T follicular helper cell (primary cell): ENCODE measurements around the gene ATXN7L3.

ENCODE experiments used
- DNase-seq: peaks from one replicate; pipeline ENCODE4 v3.0.0-alpha.2; 2020; ENCODE audit warnings: low read depth

Gene ATXN7L3

DNA sequence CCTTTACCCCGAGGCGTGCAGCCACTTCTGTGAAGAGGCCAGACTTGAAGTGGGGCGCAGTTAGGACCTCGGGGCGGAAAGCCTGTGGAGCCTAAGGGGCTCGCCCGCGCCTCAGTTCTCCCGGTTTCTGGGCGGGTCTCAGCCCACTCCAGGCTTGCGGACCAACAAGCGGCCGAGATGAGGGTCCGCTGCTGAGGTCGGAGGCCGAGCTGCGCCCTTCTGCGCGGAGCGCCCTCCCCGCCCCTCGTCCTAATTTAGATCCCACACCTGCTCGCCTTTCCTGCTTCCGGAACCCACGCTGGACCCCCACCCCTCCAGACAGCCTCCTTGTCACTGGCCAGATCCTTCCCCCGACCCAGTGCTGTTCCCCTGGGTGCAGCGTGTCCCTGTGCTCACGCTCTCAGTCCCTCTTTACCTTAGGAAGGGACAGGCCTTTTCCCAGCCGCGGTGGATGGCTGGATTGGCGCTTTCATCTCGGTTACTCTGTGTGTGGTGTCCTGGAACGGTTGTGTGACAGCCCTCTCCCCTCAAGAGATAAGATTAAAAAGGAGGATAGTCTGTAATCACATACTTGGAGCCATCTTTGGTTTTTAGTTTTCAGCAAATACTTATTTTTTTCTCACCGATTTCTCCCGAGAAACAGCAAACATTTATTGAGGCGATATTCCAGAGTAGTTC lies 933 bp upstream of the ATXN7L3 start:
- no peak for DNase-seq

- peak; percentile 39 for DNase-seq
Measured at GRCh38 chr17:44198721-44199552, 747 bp downstream of the ATXN7L3 start.

DNA sequence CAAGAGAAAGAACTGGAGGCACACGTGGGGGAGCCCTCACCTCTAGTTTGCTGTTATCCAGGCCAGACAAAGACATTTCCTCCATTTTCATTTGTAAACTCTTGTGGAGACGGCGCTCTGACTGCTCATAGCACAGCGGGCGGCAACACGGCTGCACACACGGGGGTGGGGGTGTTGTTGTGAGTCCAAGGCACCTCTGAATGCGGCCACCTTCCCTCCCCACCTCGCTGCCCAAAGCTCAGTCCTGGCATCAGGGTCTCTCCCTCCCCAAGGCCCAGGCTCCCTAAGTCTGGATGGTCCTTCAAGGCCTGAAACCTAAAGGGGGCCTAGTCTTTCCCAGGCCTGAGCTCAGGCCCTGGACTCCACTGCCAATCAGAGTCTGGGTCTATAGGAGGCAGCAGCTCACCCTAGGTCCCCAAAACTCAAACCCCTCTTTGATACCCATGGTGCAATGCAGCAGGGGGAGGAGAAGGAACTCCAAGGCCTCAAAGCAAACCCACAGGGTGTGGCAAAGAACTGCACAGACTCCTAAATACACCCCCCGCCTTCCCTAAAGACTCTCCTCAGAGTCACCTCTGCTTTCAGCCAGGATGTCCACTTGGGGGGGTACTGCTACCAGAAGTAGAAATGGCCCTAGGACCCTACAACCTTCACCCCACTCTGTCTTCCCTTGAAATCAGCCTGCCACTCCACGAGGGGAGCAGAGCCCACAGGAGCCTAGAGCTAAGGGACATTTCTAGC lies 1.5 kb downstream of the ATXN7L3 start:
- DNase-seq: no peak

DNA sequence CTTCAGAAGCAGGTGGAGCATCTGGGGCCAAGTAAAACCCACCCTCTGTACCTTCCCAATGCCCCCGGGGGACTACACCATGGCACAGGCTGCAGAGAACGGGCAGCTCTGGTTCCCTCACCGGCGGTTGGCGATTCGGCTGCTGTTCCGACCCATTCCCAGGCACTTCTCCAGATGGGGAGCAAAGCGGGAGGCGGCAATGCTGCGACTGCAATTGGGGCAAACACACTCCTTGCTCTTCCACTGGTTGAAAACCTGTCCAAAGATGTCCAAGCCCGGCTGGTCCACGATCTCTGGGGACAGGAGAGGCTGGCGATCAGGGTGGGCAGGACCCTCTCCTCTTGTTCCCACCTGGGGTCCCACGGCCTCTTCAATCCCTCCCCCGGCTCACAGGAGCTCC lies 2.6 kb downstream of the ATXN7L3 start:
- no peak for DNase-seq

GRCh38 chr17:44193326-44194084 lies 6.2 kb downstream of the ATXN7L3 start:
- DNase-seq: no peak

DNA sequence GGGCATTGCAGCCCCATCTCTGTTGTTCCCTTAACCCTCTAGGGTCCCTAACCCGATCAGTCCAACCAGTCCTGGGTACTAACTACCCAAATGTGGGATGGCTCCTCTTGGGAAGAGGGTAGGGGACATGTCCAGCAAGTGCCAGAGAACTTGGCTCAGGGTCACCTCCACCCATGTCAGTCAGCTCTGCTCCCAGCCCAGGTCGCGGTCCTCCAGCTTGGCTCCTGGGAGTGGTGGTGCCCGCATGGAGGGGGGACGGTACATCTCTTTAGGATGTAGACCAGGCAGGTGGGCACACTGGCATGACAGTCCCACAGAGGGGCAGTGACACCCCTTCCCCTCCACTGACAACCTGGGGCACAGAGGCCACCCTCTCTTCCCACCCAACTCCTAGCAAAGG lies 6.9 kb downstream of the ATXN7L3 start:
- no peak for DNase-seq

DNA sequence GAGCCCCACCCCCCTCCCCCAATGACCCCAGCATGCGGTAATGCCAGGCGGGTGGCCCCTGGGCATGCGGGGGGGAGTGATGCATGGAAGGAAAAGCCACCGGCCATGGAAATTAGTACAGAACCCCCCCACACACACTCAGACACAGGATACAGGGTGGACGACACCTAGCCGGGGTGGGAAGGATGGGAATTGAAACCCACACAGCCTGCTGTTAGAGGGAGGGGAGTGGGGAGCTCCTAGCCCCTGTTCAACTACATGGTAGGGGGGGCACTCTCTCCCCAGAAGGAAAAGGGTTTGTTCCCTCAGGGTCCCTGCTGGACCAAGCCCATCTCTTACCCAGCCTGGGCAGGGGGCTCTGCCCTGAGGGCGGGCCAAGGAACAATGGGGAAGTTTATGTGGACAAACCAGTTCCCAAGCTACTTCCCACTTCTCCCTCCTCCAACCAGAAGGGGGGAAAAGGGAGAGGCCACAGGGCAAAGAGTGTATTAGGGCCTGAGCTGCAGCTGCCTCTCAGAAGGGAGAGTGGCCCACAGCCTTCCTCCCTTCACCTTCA lies 7.7 kb downstream of the ATXN7L3 start:
- no peak for DNase-seq

DNA sequence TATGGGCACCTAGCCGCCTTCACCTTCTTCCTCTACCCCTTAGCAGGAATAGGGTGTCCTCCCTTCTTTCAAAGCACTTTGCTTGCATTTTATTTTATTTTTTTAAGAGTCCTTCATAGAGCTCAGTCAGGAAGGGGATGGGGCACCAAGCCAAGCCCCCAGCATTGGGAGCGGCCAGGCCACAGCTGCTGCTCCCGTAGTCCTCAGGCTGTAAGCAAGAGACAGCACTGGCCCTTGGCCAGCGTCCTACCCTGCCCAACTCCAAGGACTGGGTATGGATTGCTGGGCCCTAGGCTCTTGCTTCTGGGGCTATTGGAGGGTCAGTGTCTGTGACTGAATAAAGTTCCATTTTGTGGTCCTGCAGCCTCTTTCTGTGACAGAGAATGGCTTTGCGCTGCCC lies 8.3 kb downstream of the ATXN7L3 start:
- DNase-seq: no peak

- no peak for DNase-seq
Measured at GRCh38 chr17:44190481-44190880, 9.2 kb downstream of the ATXN7L3 start.

GRCh38 chr17:44188576-44189403 lies 10.9 kb downstream of the ATXN7L3 start:
- DNase-seq: no peak

DNA sequence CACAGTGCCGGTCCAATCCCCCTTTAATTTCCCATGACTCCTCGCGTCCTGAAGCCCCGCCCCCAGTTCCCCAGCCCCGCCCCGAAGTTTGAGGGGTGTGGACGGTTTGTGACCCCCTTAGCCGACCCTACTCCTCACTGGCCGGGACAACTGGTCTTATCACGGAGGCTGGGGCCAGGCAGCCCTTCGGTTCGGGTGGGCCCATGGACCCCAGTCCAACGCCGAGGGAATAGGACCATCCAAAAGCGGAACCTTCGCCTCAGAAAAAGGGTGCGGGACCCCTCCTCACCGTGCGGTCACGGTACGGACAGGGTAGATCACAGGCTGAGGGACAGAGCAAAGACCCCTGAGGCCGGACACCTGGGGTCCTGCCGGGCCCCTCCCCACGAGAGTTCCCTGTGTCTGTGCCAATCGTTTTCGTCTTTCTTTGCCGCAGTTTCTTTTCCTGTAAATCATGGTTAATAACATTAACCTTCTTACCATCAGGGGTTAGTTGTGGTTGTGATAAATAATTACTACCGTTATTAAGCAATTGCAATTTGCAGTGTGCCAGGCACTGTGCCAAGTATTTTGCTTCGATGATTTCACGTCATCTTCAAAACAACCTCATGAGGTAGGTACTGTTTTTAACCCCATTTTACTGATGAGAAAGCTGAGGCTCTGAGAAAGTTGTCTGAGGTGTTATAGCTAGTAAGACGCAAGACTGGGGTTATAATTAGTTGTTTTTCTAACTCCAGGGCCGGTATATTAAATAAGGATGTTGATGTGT lies 12.4 kb downstream of the ATXN7L3 start:
- peak; percentile 34 for DNase-seq

GRCh38 chr17:44186307-44187130 lies 13.2 kb downstream of the ATXN7L3 start, which contains the start of gene TMUB2:
TSS of gene TMUB2 (plus strand) at chr17:44186972. CDS start at chr17:44187709, 737 bp downstream.
- DNase-seq: peak; percentile 99

DNA sequence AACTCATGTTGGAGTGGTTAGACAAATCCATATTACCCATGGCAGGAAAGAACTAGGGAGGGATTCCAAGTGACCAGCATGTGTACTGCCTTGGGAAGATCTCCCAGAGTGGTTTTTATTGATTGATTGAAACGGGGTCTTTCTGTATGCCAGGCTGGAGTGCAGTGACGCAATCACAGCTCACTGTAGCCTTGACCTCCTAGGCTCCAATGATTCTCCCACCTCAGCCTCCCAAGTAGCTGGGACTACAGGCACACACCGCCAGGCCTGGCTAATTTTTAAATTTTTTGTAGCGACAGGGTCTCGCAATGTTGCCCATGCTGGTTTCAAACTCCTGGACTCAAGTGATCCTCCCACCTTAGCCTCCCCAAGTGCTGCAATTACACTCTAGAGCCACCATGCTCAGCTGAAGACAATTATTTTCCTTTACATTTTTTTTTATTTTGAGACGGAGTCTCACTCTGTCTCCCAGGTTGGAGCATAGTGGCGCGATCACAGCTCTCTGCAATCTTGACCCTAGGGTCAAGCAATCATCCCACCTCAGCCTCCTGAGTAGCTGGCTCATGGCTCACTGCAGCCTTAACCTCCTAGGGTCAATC lies 15.4 kb downstream of the ATXN7L3 start:
- no peak for DNase-seq

GRCh38 chr17:44183024-44183423 lies 16.7 kb downstream of the ATXN7L3 start:
- no peak for DNase-seq

DNA sequence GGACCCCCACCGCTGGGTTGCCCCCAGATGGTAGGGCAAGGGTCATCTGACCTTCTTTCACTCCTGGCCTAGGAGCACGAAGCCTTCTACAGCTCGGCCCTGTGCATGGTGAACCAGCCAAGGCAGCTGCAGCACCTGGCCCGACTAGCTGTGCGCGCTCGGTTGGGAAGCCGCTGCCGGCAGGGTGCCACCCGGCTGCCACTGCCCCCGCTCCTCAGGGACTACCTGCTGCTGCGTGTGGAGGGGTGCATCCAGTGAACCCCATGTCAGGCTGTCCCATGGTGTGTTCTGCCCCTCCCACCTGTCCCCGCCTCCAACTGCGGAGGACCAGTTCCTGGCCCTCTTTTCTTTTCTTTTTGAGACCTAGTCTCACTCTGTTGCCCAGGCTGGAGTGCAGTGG lies 21.6 kb downstream of the ATXN7L3 start:
- no peak for DNase-seq

- no peak for DNase-seq
Measured at GRCh38 chr17:44177640-44178039, 22.0 kb downstream of the ATXN7L3 start.

GRCh38 chr17:44176671-44177501 lies 22.8 kb downstream of the ATXN7L3 start:
- DNase-seq: no peak

DNA sequence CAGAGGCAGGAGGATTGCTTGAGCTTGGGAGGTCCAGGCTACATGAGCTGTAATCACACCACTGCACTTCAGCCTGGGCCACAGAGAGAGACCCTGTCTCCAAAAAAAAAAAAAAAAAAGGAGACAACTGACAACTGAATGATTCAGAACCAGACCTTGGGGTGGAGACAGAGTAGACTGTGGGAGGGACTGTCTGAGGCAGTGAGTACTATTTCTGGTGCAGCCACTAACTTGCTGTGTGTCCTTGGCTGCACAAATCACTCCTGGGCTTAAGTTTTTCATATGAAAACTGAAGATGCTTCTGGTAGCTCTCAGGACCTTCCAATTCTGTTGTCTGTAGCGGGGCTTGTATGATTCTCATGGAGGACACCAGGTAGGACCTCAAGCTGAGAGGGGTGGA lies 23.4 kb downstream of the ATXN7L3 start:
- DNase-seq: no peak
